ENCODE results near the gene KRTAP12-1. TPM values are rescaled to one million over a fixed set of nuclear protein-coding genes. Genes with fewer than 3 reads are reported as not detected.
A peak's percentile ranks its signal among the peaks of the same experiment; 100 is the strongest.

The KRTAP12-1 gene
- total RNA-seq, 2 donors from 2014 or later = not detected

GRCh38 chr21:44718571-44718970 lies 36.6 kb upstream of the KRTAP12-1 start:
- Mint-ChIP-seq H3K9me3 (no peaks in the 10 kb centered on the region), H3K27me3 (ENCODE audit: low read depth) (peaks cover 45% of the 10 kb centered on the region), H3K4me3 (no peak overlapping the region), H3K4me1 (ENCODE audit: low read depth) (peaks cover 5% of the 10 kb centered on the region), H3K36me3 (ENCODE audit: insufficient read depth in 2 of 2) (no peaks in the 10 kb centered on the region), H3K27ac (no peak overlapping the region)
- DNase-seq (no peak), ATAC-seq (replicated peaks in 1 of 2) (no peak)

- peaks cover 2% of the 10 kb centered on the region for H3K4me1 Mint-ChIP-seq (ENCODE audit: low read depth)
These were observed 36.1 kb upstream of the KRTAP12-1 start for GRCh38 chr21:44718093-44718492.

GRCh38 chr21:44716984-44717383 lies 35.0 kb upstream of the KRTAP12-1 start:
- H3K36me3 Mint-ChIP-seq (ENCODE audit: insufficient read depth in 2 of 2) = no peaks in the 10 kb centered on the region
- no peak overlapping the region for H3K27ac Mint-ChIP-seq
- no peak for ATAC-seq (replicated peaks in 1 of 2)
- H3K4me3 Mint-ChIP-seq = no peak overlapping the region
- peaks cover 46% of the 10 kb centered on the region for H3K27me3 Mint-ChIP-seq (ENCODE audit: low read depth)
- H3K9me3 Mint-ChIP-seq = no peaks in the 10 kb centered on the region
- DNase-seq = no peak
- no peaks in the 10 kb centered on the region for H3K4me1 Mint-ChIP-seq (ENCODE audit: low read depth)

More at GRCh38 chr21:44718093-44718492, 36.1 kb upstream of the KRTAP12-1 start:
- no peaks in the 10 kb centered on the region for H3K36me3 Mint-ChIP-seq (ENCODE audit: insufficient read depth in 2 of 2)
- no peaks in the 10 kb centered on the region for H3K9me3 Mint-ChIP-seq
- DNase-seq (no peak), ATAC-seq (replicated peaks in 1 of 2) (no peak)
- H3K27me3 Mint-ChIP-seq (ENCODE audit: low read depth) = peaks cover 45% of the 10 kb centered on the region
- no peak overlapping the region for H3K4me3 Mint-ChIP-seq
- no peak overlapping the region for H3K27ac Mint-ChIP-seq

- H3K36me3 Mint-ChIP-seq (ENCODE audit: insufficient read depth in 2 of 2) = no peaks in the 10 kb centered on the region
- no peaks in the 10 kb centered on the region for H3K9me3 Mint-ChIP-seq
- DNase-seq = no peak
- no peak overlapping the region for H3K4me3 Mint-ChIP-seq
- ATAC-seq (replicated peaks in 1 of 2) = no peak
- H3K4me1 Mint-ChIP-seq (ENCODE audit: low read depth) = peaks cover 10% of the 10 kb centered on the region
- no peak overlapping the region for H3K27ac Mint-ChIP-seq
- peaks cover 60% of the 10 kb centered on the region for H3K27me3 Mint-ChIP-seq (ENCODE audit: low read depth)
These were observed 32.9 kb upstream of the KRTAP12-1 start for GRCh38 chr21:44714905-44715304.

- Mint-ChIP-seq H3K36me3 (ENCODE audit: insufficient read depth in 2 of 2) (no peaks in the 10 kb centered on the region), H3K27ac (no peak overlapping the region), H3K4me3 (no peak overlapping the region), H3K27me3 (ENCODE audit: low read depth) (peaks cover 66% of the 10 kb centered on the region), H3K4me1 (ENCODE audit: low read depth) (peaks cover 19% of the 10 kb centered on the region), H3K9me3 (no peaks in the 10 kb centered on the region)
- ATAC-seq (replicated peaks in 1 of 2) (no peak), DNase-seq (no peak)
These were observed 31.9 kb upstream of the KRTAP12-1 start for GRCh38 chr21:44713846-44714245.

GRCh38 chr21:44713130-44713529 lies 31.2 kb upstream of the KRTAP12-1 start:
- no peak for DNase-seq
- Mint-ChIP-seq H3K9me3 (no peaks in the 10 kb centered on the region), H3K4me3 (no peak overlapping the region), H3K27me3 (ENCODE audit: low read depth) (peaks cover 65% of the 10 kb centered on the region), H3K4me1 (ENCODE audit: low read depth) (peaks cover 19% of the 10 kb centered on the region), H3K27ac (no peak overlapping the region), H3K36me3 (ENCODE audit: insufficient read depth in 2 of 2) (no peaks in the 10 kb centered on the region)
- ATAC-seq (replicated peaks in 1 of 2) = no peak

GRCh38 chr21:44712203-44713028 lies 30.5 kb upstream of the KRTAP12-1 start:
- H3K9me3 Mint-ChIP-seq = no peaks in the 10 kb centered on the region
- no peak for DNase-seq
- ATAC-seq (replicated peaks in 1 of 2) = no peak
- peaks cover 71% of the 10 kb centered on the region for H3K27me3 Mint-ChIP-seq (ENCODE audit: low read depth)
- no peak overlapping the region for H3K4me3 Mint-ChIP-seq
- H3K27ac Mint-ChIP-seq = no peak overlapping the region
- no peaks in the 10 kb centered on the region for H3K36me3 Mint-ChIP-seq (ENCODE audit: insufficient read depth in 2 of 2)
- peaks cover 19% of the 10 kb centered on the region for H3K4me1 Mint-ChIP-seq (ENCODE audit: low read depth)

- ATAC-seq (replicated peaks in 1 of 2) = peak in 1 of 2 donors; percentile 14
- H3K27ac Mint-ChIP-seq = no peak within 1 kb of the TSS
- peaks cover 19% of the 10 kb centered on the region for H3K4me1 Mint-ChIP-seq (ENCODE audit: low read depth)
- no peaks in the 10 kb centered on the region for H3K9me3 Mint-ChIP-seq
- no peaks in the 10 kb centered on the region for H3K36me3 Mint-ChIP-seq (ENCODE audit: insufficient read depth in 2 of 2)
- DNase-seq = no peak
- H3K27me3 Mint-ChIP-seq (ENCODE audit: low read depth) = peaks cover 80% of the 10 kb centered on the region
- peak within 1 kb of the TSS; percentile 20 to 46 for H3K4me3 Mint-ChIP-seq
These were observed 29.6 kb upstream of the KRTAP12-1 start, which contains the start of gene TSPEAR for GRCh38 chr21:44711327-44712202. TSPEAR (minus strand) TSS chr21:44711572; CDS start chr21:44711514, 58 bp downstream.

- Mint-ChIP-seq H3K4me3 (peak overlapping the region; percentile 20 to 46), H3K4me1 (ENCODE audit: low read depth) (peaks cover 19% of the 10 kb centered on the region), H3K36me3 (ENCODE audit: insufficient read depth in 2 of 2) (peaks cover under 1 to 4% of the 10 kb centered on the region in 2 donors), H3K27me3 (ENCODE audit: low read depth) (peaks cover 87% of the 10 kb centered on the region), H3K27ac (no peak overlapping the region), H3K9me3 (peaks cover under 1% of the 10 kb centered on the region in 2 donors)
- DNase-seq (no peak), ATAC-seq (replicated peaks in 1 of 2) (peak in 1 of 2 donors; percentile 35)
These were observed 28.9 kb upstream of the KRTAP12-1 start for GRCh38 chr21:44710756-44711326.

- no peak for DNase-seq
These were observed 28.3 kb upstream of the KRTAP12-1 start for GRCh38 chr21:44710294-44710665.

GRCh38 chr21:44709426-44710293 lies 27.7 kb upstream of the KRTAP12-1 start:
- DNase-seq (peak in 1 of 2 donors; percentile 22), ATAC-seq (replicated peaks in 1 of 2) (peak in 1 of 2 donors; percentile 38)
- Mint-ChIP-seq H3K4me3 (peak overlapping the region; percentile 54 to 60), H3K36me3 (ENCODE audit: insufficient read depth in 2 of 2) (peaks cover 5 to 7% of the 10 kb centered on the region in 2 donors), H3K27ac (no peak overlapping the region), H3K4me1 (ENCODE audit: low read depth) (peaks cover 19% of the 10 kb centered on the region), H3K9me3 (peaks cover 3% of the 10 kb centered on the region in 2 donors), H3K27me3 (ENCODE audit: low read depth) (peaks cover 95% of the 10 kb centered on the region)

More at GRCh38 chr21:44710294-44710665, 28.3 kb upstream of the KRTAP12-1 start:
- H3K9me3 Mint-ChIP-seq = peaks cover 3% of the 10 kb centered on the region in 2 donors
- H3K4me1 Mint-ChIP-seq (ENCODE audit: low read depth) = peaks cover 19% of the 10 kb centered on the region
- peaks cover 3 to 7% of the 10 kb centered on the region in 2 donors for H3K36me3 Mint-ChIP-seq (ENCODE audit: insufficient read depth in 2 of 2)
- no peak overlapping the region for H3K27ac Mint-ChIP-seq
- peak overlapping the region in 1 of 2 donors; percentile 46 for H3K4me3 Mint-ChIP-seq
- H3K27me3 Mint-ChIP-seq (ENCODE audit: low read depth) = peaks cover 93% of the 10 kb centered on the region
- ATAC-seq (replicated peaks in 1 of 2) = no peak

GRCh38 chr21:44708866-44709425 lies 27.0 kb upstream of the KRTAP12-1 start:
- Mint-ChIP-seq H3K27ac (no peak overlapping the region), H3K27me3 (ENCODE audit: low read depth) (peaks cover 95% of the 10 kb centered on the region), H3K36me3 (ENCODE audit: insufficient read depth in 2 of 2) (peaks cover 5 to 7% of the 10 kb centered on the region in 2 donors), H3K4me3 (peak overlapping the region; percentile 54 to 60), H3K4me1 (ENCODE audit: low read depth) (peaks cover 19% of the 10 kb centered on the region), H3K9me3 (peaks cover 3% of the 10 kb centered on the region in 2 donors)
- ATAC-seq (replicated peaks in 1 of 2) (no peak), DNase-seq (no peak)
